ENCODE results near the gene INSC.

Gene INSC

DNA sequence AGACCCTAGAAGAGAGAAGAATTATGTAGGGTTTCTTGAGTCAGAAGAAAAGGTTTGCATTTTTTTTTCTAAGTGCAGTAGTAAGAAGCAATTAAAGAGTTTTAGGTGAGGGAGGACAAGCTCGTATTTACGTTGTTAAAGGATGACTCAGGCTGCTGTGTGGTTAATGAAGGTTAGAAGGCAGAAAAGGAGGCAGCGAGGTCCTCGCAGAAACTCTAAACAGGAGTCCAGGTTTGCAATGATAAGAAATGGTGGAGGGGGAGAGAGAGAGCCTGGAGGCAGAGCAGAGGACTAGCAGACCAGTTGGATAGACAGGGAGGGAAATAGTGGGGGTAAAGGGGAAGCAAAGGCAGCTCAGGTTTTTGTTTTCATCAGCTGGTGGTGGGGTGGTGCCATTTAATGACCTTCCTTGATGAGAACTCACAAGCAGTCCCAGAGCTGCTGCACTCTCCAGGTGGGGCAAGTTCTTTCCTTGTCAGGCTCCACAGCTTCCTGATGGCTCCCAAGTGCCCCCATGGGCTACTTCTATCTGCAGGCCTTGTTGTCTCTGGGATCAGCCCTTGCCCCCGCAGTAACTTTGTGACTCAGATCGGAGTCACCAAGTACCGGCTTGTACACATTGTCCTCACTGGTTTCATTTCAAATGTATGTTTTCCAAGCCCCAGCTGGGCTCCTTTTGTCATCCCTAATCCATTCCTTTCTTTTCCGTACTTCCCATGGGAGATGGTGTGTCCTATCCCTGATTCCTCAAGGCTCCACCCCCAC is 8.3 kb upstream of the INSC start:
- in situ Hi-C loops (cut with MboI; ENCODE audit: low pct_unique_long_range_greater_than_20kb, low sequenced_read_pairs), result no loop called here
- DNase-seq, result no peak

DNA sequence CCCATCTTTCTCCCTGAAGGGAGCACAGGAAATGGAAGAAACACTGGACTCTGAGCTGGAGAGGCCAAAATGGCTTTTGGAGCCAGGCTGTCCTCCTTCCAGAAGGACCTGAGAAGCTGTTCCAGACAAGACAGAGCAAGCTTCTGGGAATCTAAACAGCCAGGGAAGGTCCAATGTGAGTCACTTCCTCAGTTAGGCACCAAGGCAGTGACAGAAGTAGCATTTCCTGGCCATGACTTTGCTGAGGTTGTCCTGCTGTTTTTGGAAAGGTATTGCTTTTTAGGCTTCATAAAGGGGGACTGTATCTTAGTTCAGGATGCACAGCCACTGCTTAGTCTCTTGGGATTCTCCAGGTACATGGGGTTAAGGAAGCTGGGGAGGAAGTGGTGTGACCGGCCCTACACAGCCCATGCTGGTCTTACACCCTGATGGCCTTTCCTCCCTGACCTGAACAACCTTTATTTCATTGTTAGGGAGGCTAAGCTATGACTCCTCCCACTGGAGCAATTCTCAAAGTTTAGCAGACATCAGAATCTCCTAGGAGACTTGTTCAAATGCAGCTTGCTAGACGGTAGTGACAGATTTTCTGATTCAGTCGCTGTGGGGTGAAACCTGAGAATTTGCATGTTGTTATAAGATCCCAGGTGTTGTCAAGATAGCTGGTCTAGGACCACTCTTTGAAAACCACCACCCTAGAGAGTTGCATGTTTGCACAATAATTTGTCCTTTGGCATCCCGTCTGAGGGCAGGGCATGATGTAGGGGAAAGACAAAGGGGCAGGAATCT is 6.8 kb upstream of the INSC start:
- in situ Hi-C loops (cut with MboI; ENCODE audit: low pct_unique_long_range_greater_than_20kb, low sequenced_read_pairs), result no loop called here
- DNase-seq, result no peak

- DNase-seq, result no peak
- in situ Hi-C loops (cut with MboI; ENCODE audit: low pct_unique_long_range_greater_than_20kb, low sequenced_read_pairs), result no loop called here
Observed at GRCh38 chr11:15108592-15109130, 6.1 kb upstream of the INSC start.

GRCh38 chr11:15109602-15110001 is 5.1 kb upstream of the INSC start:
- in situ Hi-C loops (cut with MboI; ENCODE audit: low pct_unique_long_range_greater_than_20kb, low sequenced_read_pairs), result no loop called here
- DNase-seq, result no peak

- in situ Hi-C loops (cut with MboI; ENCODE audit: low pct_unique_long_range_greater_than_20kb, low sequenced_read_pairs), result no loop called here
- DNase-seq, result no peak
Observed at GRCh38 chr11:15111215-15111614, 3.5 kb upstream of the INSC start.

GRCh38 chr11:15112131-15112541 is 2.6 kb upstream of the INSC start:
- in situ Hi-C loops (cut with MboI; ENCODE audit: low pct_unique_long_range_greater_than_20kb, low sequenced_read_pairs), result no loop called here
- no peak for DNase-seq

GRCh38 chr11:15113381-15113780 is 1.3 kb upstream of the INSC start:
- in situ Hi-C loops (cut with MboI; ENCODE audit: low pct_unique_long_range_greater_than_20kb, low sequenced_read_pairs), result no loop called here
- peak; percentile 84 for DNase-seq

DNA sequence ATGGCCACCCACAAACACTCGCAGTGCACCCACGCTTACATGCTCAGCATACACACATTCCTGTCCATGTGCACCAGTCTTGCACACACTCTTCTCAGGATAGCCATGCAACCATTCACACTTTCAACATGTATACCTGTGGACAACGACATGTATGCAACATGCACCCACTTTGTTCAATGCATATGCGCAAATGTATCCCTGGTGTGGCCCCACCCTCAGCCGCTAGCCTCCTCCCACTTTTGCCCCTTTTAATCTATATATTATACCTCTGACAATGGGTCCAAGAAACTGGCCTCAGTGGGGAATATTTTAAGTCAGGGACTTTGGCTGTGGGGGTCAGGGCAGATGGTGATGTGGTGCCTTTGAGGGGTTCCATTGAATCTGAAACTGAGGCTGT is 963 bp downstream of the INSC start:
- in situ Hi-C loops (cut with MboI; ENCODE audit: low pct_unique_long_range_greater_than_20kb, low sequenced_read_pairs), result no loop called here
- no peak for DNase-seq

- in situ Hi-C loops (cut with MboI; ENCODE audit: low pct_unique_long_range_greater_than_20kb, low sequenced_read_pairs), result no loop called here
- no peak for DNase-seq
Observed at GRCh38 chr11:15117751-15118150, 3.0 kb downstream of the INSC start.

- in situ Hi-C loops (cut with MboI; ENCODE audit: low pct_unique_long_range_greater_than_20kb, low sequenced_read_pairs), result no loop called here
Observed at GRCh38 chr11:15118431-15118830, 3.7 kb downstream of the INSC start.

GRCh38 chr11:15119352-15119751 is 4.6 kb downstream of the INSC start:
- DNase-seq, result no peak
- in situ Hi-C loops (cut with MboI; ENCODE audit: low pct_unique_long_range_greater_than_20kb, low sequenced_read_pairs), result no loop called here

More at GRCh38 chr11:15118431-15118830, 3.7 kb downstream of the INSC start:
- no peak for DNase-seq

DNA sequence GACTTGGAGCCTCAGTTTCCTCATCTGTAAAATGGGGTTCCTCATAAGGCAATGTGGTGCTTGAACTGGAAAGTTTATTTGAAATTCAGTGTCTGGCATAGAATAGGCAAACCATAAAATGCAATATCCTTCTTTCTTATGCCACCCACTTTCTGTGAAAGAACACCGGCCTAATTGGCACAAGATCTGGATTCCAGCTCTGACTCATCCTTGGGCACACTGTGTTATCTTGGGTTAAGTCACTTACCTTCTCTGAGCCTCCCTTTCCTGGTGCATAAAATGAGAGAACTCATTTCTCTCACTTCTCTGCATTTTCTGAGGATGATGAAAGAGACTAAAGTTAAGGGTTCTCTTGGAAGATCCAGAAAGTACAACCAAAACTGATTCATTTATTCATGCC is 5.1 kb downstream of the INSC start:
- DNase-seq, result no peak
- in situ Hi-C loops (cut with MboI; ENCODE audit: low pct_unique_long_range_greater_than_20kb, low sequenced_read_pairs), result no loop called here

- in situ Hi-C loops (cut with MboI; ENCODE audit: low pct_unique_long_range_greater_than_20kb, low sequenced_read_pairs), result no loop called here
- no peak for DNase-seq
Observed at GRCh38 chr11:15123849-15124248, 9.1 kb downstream of the INSC start.

- no peak for DNase-seq
- in situ Hi-C loops (cut with MboI; ENCODE audit: low pct_unique_long_range_greater_than_20kb, low sequenced_read_pairs), result no loop called here
Observed at GRCh38 chr11:15124528-15124927, 9.8 kb downstream of the INSC start.

DNA sequence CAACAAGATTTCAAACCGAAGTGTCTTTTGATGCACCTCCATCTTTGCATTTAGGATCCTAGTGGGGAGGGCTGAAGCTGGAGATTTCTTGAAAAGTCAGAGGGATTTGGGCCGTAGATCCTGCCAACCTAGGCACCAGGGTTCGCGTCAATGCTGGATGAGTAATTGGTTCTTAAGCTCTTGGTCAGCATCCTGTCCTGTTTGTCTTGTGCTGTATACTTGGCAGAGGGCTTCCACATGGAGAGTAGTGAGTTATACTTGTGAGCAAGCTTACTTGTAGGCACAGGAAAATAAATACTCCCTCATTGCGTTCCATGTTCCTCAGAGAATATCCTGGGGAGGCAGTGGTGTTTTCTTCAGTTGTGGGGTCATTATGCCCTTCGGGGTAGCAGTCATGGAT is 12.6 kb downstream of the INSC start:
- in situ Hi-C loops (cut with MboI; ENCODE audit: low pct_unique_long_range_greater_than_20kb, low sequenced_read_pairs), result no loop called here
- no peak for DNase-seq

DNA sequence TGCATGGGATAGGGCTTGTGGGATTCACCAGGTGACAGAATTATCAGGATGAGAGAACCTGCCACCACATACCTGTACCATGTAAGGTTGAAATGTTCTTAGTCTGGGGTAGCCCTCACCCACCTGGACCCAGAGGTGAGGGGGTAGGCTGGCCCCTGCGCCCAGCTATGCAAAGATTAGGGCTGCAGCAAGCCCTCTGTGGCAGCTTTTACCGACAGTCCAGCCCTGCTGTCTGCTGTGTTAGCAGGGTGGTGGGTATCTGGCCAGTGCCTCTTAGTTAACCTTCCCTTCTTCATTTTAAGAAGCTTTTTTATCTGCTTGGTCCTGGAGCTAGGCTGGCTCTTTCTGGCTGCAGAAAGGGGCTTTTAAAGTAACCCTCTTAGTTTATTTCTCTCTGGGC is 13.9 kb downstream of the INSC start:
- in situ Hi-C loops (cut with MboI; ENCODE audit: low pct_unique_long_range_greater_than_20kb, low sequenced_read_pairs), result no loop called here
- DNase-seq, result no peak

DNA sequence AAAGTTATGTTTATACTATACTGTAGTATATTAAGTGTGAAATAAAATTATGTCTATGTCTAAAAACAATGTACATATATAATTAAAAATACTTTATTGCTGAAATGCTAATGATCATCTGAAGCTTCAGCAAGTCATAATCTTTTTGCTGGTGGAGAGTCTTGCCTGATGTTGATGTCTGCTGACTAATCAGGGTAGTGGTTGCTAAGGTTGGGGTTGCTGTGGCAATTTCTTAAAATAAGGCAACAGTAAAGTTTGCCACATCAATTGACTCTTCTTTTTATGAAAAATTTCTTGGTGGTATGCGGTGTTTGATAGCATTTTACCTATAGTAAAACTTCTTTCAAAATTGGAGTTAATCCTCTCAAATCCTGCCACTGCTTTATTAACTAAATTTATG is 21.4 kb downstream of the INSC start:
- DNase-seq, result no peak
- in situ Hi-C loops (cut with MboI; ENCODE audit: low pct_unique_long_range_greater_than_20kb, low sequenced_read_pairs), result no loop called here

DNA sequence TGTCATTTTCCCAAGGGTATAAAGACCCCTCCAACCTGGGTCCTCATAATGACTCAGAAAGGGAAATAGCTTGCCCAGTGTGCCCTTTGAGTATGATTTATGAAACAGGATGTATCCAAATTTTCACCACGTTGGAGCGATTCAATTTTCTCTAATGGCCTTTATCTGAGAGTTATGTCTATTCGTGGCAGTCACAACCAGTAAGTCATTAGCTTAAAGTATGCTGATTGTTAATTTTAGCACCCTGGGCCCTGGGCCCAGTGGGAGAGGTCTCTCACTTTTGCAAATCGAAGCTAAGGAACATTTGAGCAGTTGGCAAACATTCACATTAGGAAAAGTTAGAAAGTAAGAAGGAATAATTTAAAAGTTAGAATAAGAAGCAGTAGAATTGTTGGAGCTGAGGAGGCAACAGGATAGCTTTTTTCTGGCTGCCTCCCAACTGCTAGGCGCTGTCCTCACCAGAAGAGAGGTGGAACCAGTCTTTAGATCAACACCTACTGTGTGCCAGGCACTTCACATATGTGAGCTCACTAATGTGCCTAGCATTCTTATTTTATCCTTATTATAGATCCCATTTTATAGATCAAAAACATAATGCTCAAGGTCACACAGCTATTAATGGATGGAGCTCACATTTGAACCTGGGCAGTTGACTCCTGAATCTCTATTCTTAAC is 24.5 kb downstream of the INSC start:
- DNase-seq, result no peak
- in situ Hi-C loops (cut with MboI; ENCODE audit: low pct_unique_long_range_greater_than_20kb, low sequenced_read_pairs), result no loop called here

DNA sequence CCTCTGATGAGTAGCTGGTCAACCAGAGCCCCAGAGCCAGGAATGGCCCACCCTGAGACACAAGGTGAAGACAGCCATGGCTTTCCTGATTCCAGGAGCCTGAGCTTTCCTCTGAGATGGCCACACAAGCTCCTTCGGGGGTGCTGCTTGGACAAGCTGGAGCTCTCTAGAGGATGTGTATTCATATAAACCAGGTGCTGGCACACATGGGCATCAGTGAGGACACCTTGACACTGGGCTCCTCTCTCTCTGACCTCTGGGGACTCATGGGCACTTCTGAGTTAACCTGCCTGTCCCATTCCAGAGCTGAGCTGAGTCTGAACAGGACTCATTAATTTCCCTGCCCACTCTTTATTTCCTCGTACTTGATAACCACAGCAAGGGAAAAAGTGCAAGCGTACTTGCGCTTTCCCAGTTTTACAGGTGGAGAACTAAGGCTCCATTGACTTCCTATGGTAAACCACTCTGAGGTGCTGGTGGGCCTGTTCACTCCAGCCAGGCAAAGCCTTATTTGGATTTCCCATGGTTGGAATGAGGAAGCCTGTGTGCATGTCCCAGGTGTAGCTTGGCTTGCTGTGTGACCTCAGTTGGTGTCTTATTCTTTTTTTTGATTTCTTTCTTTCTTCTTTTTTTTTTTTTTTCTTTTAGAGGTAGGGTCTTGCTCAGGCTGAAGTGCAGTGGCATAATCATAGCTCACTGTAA is 25.4 kb downstream of the INSC start:
- no peak for DNase-seq
- in situ Hi-C loops (cut with MboI; ENCODE audit: low pct_unique_long_range_greater_than_20kb, low sequenced_read_pairs), result no loop called here

Measured in KBM-7 (cell line).